ELR (cell line): ENCODE data around the gene FRY.
A peak's percentile ranks its signal among the peaks of the same experiment; 100 is the strongest.
"Not testable (repeated sequence)": the region's sequence is repeated elsewhere in the genome, so short reads cannot be mapped to it uniquely, and the experiment has no call there.

Experiments used
- DNase-seq: peaks from one replicate; pipeline ENCODE4 v3.0.0-alpha.2; 2015; ENCODE audit warnings: low read depth

The FRY gene

DNA sequence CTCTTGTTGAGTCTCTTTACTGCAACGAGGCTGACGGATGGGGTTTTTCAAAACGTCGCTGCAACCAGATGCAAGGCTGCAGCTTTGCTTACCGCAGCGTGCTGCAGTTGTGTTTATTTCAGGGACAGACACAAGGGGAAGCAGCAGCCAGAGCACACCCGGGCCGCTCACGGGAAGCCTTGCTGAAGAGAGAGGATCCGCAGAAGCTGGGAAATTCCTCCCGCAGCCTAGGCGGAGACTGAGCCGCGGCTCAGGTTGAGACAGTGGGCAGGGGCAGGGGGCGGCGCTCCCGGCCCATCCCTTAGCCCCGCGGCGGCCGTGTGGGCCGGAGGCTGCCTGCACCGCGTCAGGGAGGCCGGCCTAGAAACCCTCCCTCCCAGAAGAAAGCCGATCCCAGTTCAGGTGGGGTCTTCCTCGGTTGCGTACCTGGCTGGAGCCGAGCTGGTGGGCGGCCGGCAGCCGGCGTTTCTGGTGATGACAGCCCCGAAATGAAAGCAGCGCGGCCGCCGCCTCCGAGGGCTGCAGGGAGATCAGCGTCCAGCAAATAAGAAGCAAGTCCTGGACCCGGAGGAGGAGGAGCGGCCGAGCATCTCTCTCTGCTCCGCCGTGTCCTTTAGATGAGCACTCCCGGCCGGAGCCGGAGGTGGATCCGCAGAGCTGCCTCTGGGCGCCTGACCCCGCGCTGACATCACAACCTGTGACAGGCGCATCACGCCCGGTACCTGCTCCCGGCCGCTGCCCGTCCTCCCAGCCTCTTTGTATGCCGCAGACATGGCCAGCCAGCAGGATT lies at the start of gene FRY:
Gene FRY, plus strand, starts transcription at position 750 of the 790 bp plus-strand sequence. Its CDS starts 22 bp downstream, at position 772.
- DNase-seq, result peak; percentile 72

DNA sequence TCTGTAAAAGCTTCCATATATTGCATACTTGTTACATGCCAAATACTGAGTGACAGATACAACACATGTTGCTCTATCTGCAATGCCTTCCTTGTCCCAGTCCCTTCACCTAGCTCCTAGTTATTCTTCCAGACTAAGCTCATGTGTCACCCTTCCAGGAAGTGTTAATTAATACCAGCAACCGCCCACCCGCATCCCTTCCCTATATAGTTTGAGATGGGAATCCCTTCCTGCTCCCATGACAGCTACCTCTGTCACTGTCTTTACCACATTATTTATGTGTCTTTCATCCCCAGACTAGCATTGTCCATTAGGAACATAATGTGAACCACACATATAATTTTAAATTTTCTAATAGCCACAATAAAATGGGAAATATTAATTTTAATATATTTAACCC lies 49.5 kb upstream of the FRY start:
- peak; percentile 4 for DNase-seq

DNA sequence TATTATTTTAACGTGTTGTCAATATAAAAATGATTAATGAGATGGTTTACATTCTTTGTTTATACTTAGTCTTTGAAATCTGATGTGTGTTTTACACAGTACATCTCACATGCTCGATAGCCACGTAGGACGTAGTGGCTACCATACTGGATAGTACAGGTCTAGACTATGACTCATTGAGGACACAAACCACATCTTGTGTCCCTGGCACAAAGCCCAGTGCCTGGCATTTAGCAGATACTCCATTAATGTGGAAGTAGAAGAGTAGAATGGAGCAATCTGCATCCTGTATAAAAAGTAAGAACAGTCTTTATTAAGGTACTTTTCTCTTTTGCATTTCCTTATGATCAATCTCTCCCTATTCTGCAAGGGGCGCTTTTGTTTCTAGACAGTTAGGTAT lies 49.0 kb upstream of the FRY start:
- peak; percentile 81 for DNase-seq

DNA sequence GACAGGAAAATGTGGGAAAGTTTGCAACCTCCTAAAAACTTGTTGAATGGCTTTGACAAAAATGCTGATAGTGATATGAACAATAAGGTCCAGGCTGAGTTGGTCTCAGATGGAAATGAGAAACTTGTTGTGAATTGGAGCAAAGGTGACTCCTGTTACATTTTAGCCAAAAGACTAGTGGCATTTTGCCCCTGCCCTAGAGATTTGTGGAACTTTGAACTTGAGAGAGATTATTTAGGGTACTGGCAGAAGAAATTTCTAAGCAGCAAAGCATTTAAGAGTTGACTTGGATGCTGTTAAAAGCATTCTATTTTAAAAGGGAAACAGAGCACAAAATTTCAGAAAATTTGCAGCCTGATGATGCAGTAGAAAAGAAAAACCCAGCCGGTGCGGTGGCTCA lies 47.9 kb upstream of the FRY start:
- not testable (repeated sequence) for DNase-seq

DNA sequence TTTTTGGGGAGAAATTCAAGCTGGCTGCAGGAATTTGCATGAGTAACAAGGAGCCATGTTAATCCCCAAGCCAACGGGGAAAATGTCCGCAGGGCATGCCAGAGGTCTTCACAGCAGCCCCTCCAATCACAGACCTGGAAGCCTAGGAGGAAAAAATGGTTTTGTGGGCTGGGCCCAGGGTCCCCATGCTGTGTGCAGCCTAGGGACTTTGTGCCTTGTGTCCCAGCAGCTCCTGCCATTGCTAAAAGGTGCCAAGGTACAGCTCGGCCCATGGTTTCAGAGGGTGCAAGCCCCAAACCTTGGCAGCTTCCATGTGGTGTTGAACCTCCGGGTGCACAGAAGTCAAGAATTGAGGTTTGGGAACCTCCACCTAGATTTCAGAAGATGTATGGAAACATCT lies 47.2 kb upstream of the FRY start:
- not testable (repeated sequence) for DNase-seq

DNA sequence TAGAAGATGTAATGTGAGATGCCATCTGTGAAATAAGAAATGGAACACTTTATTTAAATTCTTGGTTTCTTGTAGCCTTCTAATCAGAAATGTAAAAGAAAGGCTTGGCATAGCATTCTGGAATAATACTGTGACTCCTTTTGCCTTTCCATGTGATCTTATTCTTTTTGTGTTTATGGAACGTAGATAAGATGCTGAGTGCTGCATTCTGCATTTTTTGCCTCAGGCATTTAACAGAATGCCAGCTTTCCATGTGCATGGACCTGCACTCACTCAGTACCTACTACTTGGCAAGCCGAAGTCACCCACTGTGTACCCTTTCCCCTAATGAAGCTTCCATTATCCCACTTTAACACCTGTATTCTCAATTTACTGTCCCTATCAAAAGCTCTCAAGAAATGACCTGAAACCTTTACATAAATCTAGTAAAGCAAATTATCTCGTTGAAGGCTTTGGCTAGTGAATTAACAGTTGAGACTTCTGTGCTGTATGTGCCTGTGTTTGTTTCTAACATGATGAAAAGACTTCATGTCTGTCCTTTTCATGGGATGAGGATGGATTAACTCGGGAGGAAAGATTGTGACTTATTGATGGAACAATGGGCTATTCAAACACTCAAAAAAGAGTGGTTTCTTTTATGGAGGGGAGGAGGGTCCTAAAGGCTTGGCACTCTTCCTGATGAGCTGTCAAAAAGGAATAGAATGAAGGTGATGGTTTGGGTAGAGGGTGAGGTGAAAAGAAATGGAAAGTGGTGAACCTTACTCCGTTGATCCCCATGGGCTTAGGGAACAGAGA lies 44.7 kb upstream of the FRY start:
- DNase-seq, result no peak

DNA sequence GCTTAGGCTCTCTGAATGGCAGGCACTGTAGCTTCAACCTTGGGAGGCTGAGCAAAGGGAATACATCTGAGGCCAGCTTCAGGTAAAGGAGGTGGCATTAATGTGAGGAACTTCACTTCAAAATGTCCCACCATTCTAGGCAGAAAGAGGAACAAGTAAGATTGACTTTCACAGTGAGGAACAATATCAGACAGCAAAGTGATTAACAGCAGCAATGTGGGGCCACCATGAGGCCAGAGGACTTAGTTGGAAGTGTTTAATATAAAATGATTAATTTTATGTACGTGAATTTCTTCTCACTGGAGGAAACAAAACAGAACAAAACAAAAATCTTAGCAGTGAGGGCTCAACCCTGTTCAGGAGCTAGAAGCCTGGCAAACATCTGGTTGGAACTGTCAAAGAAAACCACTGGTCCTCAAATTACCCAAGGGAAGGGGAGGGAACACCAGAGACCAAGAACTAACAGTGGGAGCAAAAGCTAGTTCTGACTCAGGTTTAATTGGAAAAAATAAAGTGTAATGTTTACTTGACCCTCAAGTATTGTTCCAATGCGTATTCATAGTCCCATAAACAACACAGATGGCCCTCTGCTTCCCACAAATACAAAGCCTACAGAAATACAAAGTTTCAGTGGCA lies 43.9 kb upstream of the FRY start:
- DNase-seq, result no peak

DNA sequence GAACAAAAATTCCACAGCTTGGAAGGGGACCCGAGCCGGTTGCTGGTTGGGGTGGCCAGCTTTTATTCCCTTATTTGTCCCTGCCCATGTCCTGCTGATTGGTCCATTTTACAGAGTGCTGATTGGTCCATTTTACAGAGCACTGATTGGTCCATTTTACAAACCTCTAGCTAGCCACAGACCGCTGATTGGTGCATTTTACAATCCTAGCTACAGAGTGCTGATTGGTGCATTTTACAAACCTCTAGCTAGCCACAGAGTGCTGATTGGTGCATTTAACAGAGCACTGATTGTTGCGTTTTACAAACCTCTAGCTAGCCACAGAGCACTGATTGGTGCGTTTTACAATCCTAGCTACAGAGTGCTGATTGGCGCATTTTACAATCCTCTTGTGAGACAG lies 37.2 kb upstream of the FRY start:
- not testable (repeated sequence) for DNase-seq

DNA sequence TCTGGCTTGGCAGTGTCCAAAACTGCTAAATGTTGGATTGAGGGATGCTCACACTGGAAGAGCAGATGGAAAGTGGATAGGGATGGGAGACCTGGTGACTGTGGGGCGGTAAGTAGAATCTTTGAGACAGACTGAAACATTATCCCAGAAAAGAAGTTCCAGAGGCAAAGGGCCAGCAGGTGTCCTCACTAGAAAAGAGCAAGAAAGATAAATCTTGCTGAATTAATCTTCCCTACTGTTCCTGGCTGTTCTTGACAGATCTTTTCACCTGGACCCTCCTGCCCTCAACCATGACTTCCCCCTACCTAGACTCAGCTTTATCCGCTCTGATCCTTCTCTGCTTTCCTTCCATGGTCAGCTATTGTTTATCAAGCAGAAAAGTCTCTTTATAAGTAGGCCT lies 35.0 kb upstream of the FRY start:
- DNase-seq, result no peak

DNA sequence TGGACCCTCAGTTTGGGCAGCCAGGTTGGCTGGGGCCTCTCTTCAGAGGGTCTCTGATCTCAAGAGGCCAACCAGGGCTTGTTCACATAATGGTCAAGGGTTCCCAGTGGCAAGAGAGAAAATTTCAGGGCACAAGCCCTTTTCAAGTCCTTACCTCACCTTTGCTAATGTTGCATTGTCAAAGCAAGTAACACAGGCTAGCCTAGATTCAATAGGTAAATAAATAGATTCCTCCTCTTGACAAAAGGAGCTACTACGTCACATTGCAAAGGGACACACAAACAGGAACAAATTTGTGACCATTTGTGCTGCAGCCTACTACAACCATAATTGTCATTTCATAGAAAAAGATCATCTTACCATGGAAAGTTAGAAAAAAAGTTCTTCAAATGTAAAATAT lies 33.9 kb upstream of the FRY start:
- no peak for DNase-seq

DNA sequence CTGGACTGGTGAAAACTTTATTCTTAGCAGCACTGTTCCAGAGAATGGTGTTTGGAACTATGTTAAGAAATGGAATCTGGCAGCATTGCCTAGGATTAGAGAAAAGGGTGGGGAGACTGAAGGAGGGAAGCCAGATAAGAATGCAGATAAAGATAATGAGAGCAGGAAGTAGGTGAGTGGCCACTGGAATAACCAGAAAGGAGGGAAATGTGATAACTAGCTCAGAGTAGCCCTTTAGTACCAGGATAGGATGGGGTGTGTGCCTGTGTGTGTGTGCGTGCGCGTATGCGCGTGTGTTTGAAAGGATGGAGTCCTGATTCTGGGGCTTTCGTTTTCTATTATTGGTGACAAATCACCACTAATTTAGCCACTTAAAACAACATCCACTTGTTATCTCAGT lies 33.4 kb upstream of the FRY start:
- no peak for DNase-seq

DNA sequence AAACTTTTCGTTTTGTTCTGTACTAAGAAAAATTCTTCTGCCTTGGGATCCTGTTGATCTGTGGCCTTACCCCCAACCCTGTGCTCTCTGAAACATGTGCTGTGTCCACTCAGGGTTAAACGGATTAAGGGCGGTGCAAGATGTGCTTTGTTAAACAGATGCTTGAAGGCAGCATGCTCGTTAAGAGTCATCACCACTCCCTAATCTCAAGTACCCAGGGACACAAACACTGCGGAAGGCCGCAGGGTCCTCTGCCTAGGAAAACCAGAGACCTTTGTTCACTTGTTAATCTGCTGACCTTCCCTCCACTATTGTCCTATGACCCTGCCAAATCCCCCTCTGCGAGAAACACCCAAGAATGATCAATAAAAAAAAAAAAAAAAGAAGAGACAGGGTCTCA lies 30.8 kb upstream of the FRY start:
- DNase-seq, result not testable (repeated sequence)

DNA sequence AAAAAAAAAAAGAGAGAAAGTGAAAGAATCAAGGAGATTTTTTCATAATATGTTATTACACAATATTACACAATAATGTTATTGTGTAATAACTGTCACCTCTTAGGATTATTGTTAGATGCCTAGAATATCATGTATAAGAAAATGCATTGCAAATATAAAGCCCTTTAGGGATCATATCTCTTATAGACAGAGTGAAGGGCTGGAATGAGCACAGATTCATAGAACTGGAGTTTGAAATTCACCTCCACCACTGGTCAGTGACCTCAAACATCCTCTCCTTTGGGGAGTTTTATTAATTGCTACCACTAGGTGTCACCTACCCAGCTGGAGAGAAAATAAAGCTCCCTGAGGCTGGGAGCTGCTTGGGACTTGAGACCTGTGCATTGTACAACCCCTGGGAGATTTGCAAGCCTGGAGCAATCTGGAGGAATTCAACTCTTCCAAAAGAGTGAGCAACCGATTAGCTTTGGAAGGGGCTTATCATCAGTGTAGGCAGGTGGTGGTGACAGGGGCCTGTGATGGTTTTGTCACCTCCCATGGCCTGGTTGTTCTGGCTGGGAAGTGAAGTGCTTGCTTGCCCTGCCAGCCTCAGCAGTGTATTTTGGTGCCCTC lies 30.3 kb upstream of the FRY start:
- peak; percentile 65 for DNase-seq

DNA sequence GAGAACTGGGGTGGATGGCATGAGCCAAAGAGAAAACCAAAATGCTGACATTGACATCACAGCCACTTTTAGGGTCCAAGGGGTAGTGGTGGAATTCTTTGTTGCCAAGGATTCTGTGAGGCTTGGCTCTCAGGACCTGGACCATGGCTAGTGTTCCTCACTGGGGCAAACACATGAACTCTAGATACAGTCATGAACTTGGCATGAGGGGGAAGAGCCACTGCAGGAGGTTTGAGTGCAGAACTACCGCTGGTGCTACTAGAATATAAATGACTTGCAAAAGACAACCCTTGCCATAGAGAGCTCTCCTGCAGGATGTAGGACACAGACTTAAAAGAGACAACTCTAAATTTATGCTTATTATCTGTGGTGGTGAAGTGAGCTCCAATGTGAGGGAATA lies 29.8 kb upstream of the FRY start:
- DNase-seq, result no peak

DNA sequence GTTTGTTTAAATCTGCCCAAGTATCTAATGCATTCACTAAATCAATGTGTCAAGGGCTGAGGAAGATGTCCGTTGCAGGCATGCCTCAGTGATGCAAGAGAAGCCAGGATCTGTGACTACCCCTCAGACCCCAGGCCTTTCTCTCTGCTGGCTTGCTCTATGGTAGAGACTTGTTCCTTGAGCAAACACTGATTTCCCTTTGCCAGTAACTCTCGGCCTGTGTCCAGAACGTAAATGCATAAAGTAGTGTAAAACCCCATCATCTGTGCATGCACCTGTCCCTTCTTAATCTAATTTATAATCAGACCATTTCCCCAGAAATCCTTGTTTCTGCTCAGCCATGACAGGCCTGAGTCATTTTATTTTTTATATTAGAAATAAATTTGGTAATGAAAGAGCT lies 28.7 kb upstream of the FRY start:
- DNase-seq, result no peak

DNA sequence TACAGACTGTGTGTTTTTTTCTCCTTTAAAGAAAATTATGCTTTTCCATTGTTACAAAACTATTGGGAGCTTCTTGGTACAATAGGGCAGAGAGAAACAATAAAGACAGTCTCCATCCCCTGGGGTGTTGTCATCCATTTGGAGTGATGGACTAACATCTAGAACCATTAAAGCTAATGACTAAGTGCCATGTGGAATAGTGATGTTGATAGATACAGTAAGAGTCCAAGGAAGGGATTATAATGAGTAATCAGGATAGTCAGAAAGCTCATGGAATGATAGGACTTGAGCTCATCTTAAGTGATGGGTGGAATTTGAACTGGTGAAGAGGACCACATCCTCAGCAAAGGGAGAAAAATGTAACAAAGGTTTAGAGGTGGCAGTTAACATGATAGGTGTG lies 24.1 kb upstream of the FRY start:
- DNase-seq, result no peak

DNA sequence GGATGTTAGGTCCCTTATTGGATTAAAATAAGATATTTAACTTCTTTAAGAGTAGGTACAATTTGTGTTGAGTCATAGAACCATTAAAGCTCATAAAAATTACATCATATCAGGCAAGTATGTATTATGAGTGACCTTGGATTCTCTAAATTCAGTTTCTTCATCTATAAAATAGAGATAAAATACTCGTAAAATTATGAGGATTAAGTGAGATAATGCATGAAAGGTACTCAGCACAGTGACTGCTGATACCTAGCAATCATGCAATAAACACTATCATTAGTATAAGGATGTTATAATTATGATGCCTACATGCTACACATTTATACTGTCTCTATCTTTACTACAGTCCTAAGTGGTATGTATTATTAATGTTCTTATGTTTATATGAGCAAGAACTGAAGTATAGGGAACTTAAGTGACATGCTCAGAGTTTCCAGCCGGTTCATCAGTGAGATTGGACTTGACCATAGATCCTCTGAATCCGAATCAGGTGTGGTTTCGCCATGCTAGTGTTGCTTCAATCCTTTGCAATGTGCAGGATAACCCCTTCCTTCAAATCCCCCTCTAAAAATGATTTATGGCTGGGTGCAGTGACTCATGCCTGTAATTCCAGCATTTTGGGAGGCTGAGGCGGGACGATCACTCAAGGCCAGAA lies 22.9 kb upstream of the FRY start:
- no peak for DNase-seq

DNA sequence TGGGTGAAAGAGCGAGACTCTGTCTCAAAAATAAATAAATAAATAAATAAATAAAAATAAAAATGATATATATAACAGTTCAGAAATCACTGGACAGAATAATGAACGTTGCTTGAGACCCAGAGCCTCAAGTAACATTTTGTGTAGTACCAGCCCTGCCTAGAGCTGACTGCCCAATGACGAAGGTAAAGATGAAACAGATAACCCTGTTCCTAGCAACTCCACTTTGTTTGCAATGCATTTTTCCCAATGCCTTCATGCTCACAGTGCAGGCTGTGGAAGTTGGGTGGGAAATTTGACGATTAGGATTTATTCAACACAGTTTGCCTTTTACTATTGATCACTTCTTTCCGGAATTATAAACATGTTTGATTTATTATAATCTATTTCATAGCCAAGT lies 22.2 kb upstream of the FRY start:
- no peak for DNase-seq

DNA sequence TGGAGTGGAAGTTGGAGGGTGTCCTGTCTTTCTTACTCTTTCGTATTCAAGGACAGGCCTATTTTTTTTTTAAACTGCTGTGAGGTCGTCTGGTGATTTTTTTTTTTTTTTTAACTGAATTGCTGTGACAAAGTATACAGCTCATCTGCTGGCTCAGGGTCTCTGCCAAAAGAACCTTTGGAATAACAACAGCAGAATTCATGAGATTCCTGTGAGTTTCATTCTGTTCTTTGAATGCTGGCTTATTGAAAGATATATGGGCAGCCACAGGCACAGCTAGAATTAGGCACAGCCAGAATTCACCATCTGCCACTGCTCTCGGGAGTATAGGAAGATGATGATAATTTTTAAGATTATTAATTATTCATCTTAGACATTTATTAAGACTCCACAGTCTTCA lies 21.4 kb upstream of the FRY start:
- DNase-seq, result no peak

DNA sequence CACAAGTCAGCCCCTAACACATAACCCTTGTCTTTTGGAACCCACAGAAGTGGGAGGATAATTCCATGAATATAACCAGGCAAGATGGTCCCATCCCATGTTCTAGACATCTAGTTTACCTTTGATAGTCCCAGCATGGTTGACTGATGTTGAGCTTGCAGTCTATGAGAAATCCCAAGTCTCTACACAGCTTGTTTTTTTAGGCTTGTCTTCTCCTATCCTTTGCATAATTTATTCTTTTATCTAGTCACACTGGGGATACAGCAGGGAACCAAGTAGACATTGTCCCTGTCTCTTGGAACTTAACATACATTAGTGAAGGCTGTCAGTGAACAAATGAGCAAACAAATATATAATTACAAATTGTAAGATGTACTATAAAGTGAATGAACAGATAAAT lies 19.6 kb upstream of the FRY start:
- no peak for DNase-seq

DNA sequence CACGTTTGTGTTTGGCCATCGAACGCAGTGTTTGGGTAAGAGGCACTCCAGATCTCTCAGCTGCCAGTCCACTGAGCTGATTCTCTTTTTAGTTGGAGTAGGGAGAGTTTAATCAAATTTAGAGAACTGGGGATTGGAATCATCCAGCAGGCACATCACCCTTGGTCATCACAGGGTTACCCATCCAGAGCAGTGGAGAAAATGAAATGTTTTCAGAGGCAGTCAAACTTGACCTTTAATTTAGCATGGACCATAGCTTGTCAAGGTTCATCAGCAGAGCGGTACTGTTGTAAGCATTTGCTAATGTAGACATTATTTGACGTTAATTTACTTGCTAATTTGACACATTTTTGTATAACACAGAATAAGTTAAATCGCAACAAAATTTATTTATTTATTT lies 18.4 kb upstream of the FRY start:
- no peak for DNase-seq

DNA sequence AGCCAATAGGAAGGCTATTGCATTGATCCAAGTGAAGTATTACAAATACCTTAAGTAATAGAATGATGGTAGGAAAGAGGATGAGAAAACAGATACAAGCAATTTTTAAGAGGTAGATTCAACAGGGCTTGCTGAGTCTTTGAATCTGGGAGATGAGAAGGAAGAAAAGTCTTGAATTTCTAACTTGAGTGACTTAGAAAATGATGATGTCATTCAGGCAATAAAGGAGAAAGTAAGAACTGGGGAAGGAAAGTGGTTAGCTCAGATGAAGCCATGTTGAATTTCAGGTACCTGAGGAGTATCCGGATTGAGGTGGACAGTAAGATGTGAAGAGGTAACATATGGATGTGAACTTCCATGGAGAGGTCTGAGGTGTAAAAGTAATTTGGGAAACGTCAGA lies 15.5 kb upstream of the FRY start:
- DNase-seq, result no peak
